ENCODE data around the gene RNF220. TPM values are rescaled to one million over a fixed set of nuclear protein-coding genes. Genes with fewer than 3 reads are reported as not detected.
"Not testable (repeated sequence)": the region's sequence is repeated elsewhere in the genome, so short reads cannot be mapped to it uniquely, and the experiment has no call there.

RNF220 gene
- total and polyA plus RNA-seq, 4 donors: 44.2 to 70.5 (median 52.8) TPM

DNA sequence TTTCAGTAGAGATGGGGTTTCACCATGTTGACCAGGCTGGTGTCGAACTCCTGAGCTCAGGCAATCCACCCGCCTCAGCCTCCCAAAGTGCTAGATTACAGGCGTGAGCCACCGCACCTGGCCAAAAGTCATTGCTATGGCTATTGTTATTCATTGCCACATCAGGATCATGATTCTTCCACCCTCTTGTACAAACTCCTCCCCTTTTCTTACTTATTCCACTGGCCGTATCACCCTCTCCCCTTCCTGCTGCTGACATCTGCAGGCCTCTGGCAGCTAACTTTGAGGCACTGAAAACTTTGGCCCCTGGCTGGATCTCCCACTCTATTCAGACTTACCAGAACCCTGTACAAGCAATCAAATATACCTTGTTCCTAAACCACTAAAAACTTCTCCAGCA, 258.4 kb downstream of the RNF220 start:
- DNase-seq (no peak), ATAC-seq (ENCODE audit: low FRiP score) (no peak)
- Histone ChIP-seq H3K27me3 (ENCODE audit: control insufficient read depth in 1 of 2, insufficient read depth in 2 of 2, low read length in 1 of 2) (no peaks in the 10 kb centered on the region), H3K4me3 (ENCODE audit: low read length in 2 of 2) (no peak overlapping the region), H3K4me1 (ENCODE audit: control insufficient read depth in 1 of 2, insufficient read depth in 2 of 2, low read length in 2 of 2) (no peaks in the 10 kb centered on the region), H3K36me3 (ENCODE audit: control insufficient read depth in 1 of 2, insufficient read depth in 2 of 2, low read length in 1 of 2) (no peaks in the 10 kb centered on the region), H3K9me3 (ENCODE audit: control insufficient read depth, low read length) (no peaks in the 10 kb centered on the region), H3K27ac (ENCODE audit: low read depth in 1 of 2, low read length in 2 of 2) (no peak overlapping the region)
- WGBS, 2 donors: 93 to 98% methylated on average over 5 of the region's 5 CpGs
- intact Hi-C loops (cut with DNase I): no loop called here

DNA sequence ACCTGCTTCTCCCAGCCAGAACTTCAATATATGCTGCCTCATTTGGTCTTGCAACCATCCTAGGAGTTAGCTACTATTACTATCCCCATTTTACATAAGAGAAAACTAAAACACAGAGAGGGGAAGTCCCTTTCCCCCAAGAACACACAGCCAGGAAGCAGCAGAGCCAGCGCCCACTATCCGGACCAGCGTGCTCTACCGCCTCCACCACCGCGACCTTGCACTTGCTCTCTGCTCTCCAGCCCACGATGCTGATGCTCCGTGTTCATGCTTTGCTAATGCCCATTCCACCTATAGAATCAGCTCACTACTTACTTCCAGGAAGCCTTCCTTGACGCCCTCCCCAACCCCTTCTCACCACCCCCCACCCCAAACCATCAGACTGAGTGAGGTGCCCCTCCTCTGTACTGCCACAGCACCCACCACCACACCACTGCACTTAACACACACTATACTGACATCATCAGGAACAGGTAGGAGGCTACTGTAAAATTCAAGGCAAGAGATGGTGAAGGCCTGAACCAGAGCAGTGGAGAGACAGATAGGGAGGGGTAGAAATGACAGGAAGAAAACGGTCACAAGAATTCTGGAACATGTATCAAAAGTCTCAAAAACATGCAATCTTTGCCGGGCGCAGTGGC, 259.8 kb downstream of the RNF220 start:
- no peak overlapping the region for H3K4me3 ChIP-seq (ENCODE audit: low read length in 2 of 2)
- intact Hi-C loops (cut with DNase I): no loop called here
- ATAC-seq (ENCODE audit: low FRiP score): no peak

DNA sequence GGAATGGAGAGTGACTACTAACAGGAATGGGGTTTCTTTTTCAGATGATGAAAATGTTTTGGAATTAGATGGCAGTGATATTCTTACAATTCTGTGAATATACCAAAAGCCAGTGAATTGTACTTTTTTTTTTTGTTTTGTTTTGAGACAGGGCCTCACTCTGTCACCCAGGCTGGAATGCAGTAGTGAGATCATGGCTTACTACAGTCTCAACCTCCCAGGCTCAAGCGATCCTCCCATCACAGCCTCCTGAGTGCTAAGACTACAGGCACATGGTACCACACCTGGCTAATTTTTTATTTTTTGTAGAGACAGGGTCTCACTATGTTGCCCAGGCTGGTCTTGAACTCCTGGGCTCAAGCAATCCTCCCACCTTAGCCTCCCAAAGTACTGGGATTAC, 261.7 kb downstream of the RNF220 start:
- H3K27me3 ChIP-seq (ENCODE audit: control insufficient read depth in 1 of 2, insufficient read depth in 2 of 2, low read length in 1 of 2): not testable (repeated sequence)

More for the DNA sequence above, 259.8 kb downstream of the RNF220 start:
- H3K27ac ChIP-seq (ENCODE audit: low read depth in 1 of 2, low read length in 2 of 2): no peak overlapping the region
- H3K9me3 ChIP-seq (ENCODE audit: control insufficient read depth, low read length): no peaks in the 10 kb centered on the region
- H3K36me3 ChIP-seq (ENCODE audit: control insufficient read depth in 1 of 2, insufficient read depth in 2 of 2, low read length in 1 of 2): no peaks in the 10 kb centered on the region
- H3K27me3 ChIP-seq (ENCODE audit: control insufficient read depth in 1 of 2, insufficient read depth in 2 of 2, low read length in 1 of 2): no peaks in the 10 kb centered on the region
- WGBS, 2 donors: 93% methylated on average over 12 of the region's 12 CpGs
- no peak for DNase-seq
- no peaks in the 10 kb centered on the region for H3K4me1 ChIP-seq (ENCODE audit: control insufficient read depth in 1 of 2, insufficient read depth in 2 of 2, low read length in 2 of 2)

DNA sequence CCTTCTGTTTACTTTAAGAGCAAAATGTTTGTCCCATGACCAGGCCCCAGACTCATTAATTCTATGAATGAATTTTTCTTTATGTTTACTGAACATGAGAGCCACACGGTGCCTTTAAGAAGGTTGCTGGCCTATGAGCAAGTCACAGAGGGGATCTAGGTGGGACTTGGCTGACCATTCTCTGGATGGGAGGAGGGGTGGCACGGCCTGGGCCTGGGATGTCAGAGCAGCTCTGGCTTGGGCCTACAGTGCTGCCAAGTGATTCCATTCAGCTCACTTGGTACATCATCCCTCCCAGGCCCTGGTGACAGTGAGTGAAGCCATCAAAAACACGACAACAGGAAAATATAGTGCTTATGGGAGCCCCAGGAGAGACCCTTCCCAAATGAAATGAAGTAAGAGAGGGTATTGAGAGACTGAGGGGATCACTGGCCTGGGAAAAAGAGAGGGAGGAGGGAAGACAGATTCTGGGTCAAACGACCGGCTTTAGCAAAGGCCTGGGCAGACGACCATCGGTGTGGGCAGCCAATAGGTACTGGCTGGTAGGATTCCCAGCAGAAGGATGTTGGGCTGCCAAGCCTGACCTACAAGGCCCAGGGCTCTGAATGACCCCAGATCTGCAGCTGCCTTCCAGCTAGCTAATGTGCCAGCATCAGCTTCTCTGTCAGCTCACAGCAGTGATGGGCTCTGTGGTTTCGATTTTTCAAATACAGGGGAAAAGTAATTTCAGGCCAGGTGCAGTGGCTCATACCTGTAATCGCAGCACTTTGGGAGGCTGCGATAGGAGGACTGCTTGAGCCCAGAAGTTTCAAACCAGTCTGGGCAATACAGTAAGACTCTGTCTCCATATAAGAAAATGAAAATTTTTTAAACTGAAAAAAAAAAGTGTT, 265.9 kb downstream of the RNF220 start:
- no peak for ATAC-seq (ENCODE audit: low FRiP score)
- peaks cover 0 to 4% of the 10 kb centered on the region in 2 donors for H3K4me1 ChIP-seq (ENCODE audit: control insufficient read depth in 1 of 2, insufficient read depth in 2 of 2, low read length in 2 of 2)

More for the DNA sequence above, 261.7 kb downstream of the RNF220 start:
- H3K9me3 ChIP-seq (ENCODE audit: control insufficient read depth, low read length); H3K27ac ChIP-seq (ENCODE audit: low read depth in 1 of 2, low read length in 2 of 2); intact Hi-C loops (cut with DNase I); DNase-seq; ATAC-seq (ENCODE audit: low FRiP score); H3K4me3 ChIP-seq (ENCODE audit: low read length in 2 of 2); H3K36me3 ChIP-seq (ENCODE audit: control insufficient read depth in 1 of 2, insufficient read depth in 2 of 2, low read length in 1 of 2); H3K4me1 ChIP-seq (ENCODE audit: control insufficient read depth in 1 of 2, insufficient read depth in 2 of 2, low read length in 2 of 2): not testable (repeated sequence)
- WGBS, 2 donors: 71 to 77% methylated on average over 1 of the region's 1 CpG

DNA sequence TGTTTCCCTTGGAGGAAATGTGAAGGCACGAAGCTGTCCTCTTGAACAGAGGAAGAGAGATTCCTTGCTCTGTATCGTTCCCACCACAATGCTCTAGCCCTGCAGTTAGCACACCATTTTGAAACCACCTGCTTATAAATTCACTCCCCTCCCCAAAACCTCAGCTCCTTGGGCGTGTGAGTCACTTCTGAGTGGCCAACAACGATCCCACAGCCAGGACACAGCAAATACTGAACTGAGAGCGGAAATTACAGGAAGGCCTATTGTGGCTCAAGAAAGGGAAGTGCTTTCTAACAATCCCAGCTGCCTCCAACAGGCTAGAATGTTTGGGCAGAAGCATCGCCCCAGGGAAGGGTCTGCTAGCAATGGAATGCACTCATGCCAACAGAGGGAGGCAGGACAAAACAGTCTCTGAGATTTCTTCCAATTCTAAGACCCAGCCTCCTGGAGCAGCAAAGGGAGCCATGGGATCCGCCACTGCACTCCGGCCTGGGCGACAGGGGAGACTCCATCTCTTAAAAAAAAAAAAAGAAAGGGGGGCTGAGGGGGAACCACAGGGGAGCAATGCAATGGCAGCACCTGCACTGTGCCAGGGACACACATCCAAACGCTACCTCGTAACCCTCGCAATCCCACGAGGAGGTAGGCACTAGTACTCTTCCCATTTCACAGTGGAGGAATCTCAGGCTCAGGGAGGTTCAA, 267.4 kb downstream of the RNF220 start:
- no peak overlapping the region for H3K27ac ChIP-seq (ENCODE audit: low read depth in 1 of 2, low read length in 2 of 2)
- H3K4me1 ChIP-seq (ENCODE audit: control insufficient read depth in 1 of 2, insufficient read depth in 2 of 2, low read length in 2 of 2): peaks cover 0 to 4% of the 10 kb centered on the region in 2 donors
- ATAC-seq (ENCODE audit: low FRiP score) (no peak), DNase-seq (peak in 1 of 2 donors; percentile 70)
- no peaks in the 10 kb centered on the region for H3K9me3 ChIP-seq (ENCODE audit: control insufficient read depth, low read length)
- 82 to 84% methylated on average over 13 of the region's 13 CpGs for WGBS, 2 donors
- intact Hi-C loops (cut with DNase I): no loop called here
- H3K27me3 ChIP-seq (ENCODE audit: control insufficient read depth in 1 of 2, insufficient read depth in 2 of 2, low read length in 1 of 2): no peaks in the 10 kb centered on the region
- no peaks in the 10 kb centered on the region for H3K36me3 ChIP-seq (ENCODE audit: control insufficient read depth in 1 of 2, insufficient read depth in 2 of 2, low read length in 1 of 2)
- H3K4me3 ChIP-seq (ENCODE audit: low read length in 2 of 2): no peak overlapping the region

More for the DNA sequence above, 265.9 kb downstream of the RNF220 start:
- no peaks in the 10 kb centered on the region for H3K36me3 ChIP-seq (ENCODE audit: control insufficient read depth in 1 of 2, insufficient read depth in 2 of 2, low read length in 1 of 2)
- WGBS, 2 donors: 79 to 86% methylated on average over 10 of the region's 10 CpGs
- no peak overlapping the region for H3K4me3 ChIP-seq (ENCODE audit: low read length in 2 of 2)
- DNase-seq: no peak
- intact Hi-C loops (cut with DNase I): no loop called here
- no peaks in the 10 kb centered on the region for H3K27me3 ChIP-seq (ENCODE audit: control insufficient read depth in 1 of 2, insufficient read depth in 2 of 2, low read length in 1 of 2)
- H3K27ac ChIP-seq (ENCODE audit: low read depth in 1 of 2, low read length in 2 of 2): no peak overlapping the region
- H3K9me3 ChIP-seq (ENCODE audit: control insufficient read depth, low read length): no peaks in the 10 kb centered on the region

DNA sequence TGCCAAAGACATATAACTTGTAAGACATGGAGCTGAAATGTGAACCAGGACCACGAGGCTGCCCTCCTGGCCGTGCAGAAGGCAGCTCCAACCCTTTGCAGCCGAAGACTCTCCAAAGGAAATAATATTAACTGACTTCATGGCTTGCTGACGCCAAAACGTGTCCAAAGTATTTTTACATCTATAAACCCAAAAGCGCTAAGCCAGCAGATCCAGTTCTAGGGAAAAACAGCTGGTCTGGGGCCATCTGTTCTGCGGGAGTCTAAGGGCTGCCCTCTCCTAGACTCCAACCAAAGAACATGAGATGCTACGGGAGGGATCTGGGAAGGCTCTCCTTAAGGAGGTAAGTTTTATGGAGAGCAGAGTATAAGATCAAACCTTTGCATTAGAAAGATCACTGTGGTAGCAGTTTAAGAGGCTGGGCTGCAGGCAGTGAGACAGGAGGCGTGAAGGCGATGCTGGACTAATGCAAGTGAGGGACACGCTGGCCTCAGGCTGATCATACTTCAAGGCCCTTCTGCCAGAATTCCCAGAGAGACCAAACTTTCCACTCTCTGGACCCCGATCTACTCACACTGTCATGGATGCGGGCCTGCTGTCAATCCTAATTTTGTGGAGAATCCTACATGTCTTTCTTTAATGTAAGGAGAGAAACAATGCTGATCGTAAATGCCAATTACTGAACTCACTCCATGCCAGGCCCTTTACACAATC, 268.1 kb downstream of the RNF220 start:
- intact Hi-C loops (cut with DNase I): no loop called here
- H3K4me3 ChIP-seq (ENCODE audit: low read length in 2 of 2): peak overlapping the region; percentile 42 to 51
- no peaks in the 10 kb centered on the region for H3K27me3 ChIP-seq (ENCODE audit: control insufficient read depth in 1 of 2, insufficient read depth in 2 of 2, low read length in 1 of 2)
- H3K36me3 ChIP-seq (ENCODE audit: control insufficient read depth in 1 of 2, insufficient read depth in 2 of 2, low read length in 1 of 2): no peaks in the 10 kb centered on the region
- H3K9me3 ChIP-seq (ENCODE audit: control insufficient read depth, low read length): no peaks in the 10 kb centered on the region
- peaks cover 0 to 4% of the 10 kb centered on the region in 2 donors for H3K4me1 ChIP-seq (ENCODE audit: control insufficient read depth in 1 of 2, insufficient read depth in 2 of 2, low read length in 2 of 2)
- peak overlapping the region; percentile 50 to 92 for H3K27ac ChIP-seq (ENCODE audit: low read depth in 1 of 2, low read length in 2 of 2)
- ATAC-seq (ENCODE audit: low FRiP score): no peak
- 56 to 65% methylated on average over 14 of the region's 14 CpGs for whole genome bisulfite sequencing, 2 donors
- DNase-seq: no peak

DNA sequence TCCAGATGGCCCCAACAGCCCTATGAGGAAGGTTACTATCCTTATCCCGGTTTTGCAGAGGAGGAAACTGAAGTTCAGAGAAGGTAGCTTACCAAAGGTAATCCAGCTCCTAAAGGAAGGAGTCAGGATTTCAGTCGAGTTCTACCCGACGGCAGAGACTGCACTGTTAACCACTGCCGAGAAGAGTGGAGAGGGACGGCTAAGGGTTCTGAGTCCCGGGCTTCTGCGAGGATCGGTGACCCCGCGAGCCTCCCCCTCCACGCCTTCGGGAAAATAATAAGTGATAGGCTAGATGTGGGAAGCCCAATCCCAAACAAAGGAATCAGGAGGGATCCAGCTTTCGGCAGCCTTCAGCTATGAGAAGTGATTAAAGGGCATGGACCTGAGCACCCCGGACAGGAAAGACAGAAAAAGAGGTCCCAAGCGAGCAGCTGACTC, 268.6 kb downstream of the RNF220 start:
- Histone ChIP-seq H3K4me1 (ENCODE audit: control insufficient read depth in 1 of 2, insufficient read depth in 2 of 2, low read length in 2 of 2) (peaks cover 0 to 4% of the 10 kb centered on the region in 2 donors), H3K4me3 (ENCODE audit: low read length in 2 of 2) (peak overlapping the region; percentile 42 to 51), H3K9me3 (ENCODE audit: control insufficient read depth, low read length) (no peaks in the 10 kb centered on the region), H3K36me3 (ENCODE audit: control insufficient read depth in 1 of 2, insufficient read depth in 2 of 2, low read length in 1 of 2) (no peaks in the 10 kb centered on the region), H3K27ac (ENCODE audit: low read depth in 1 of 2, low read length in 2 of 2) (peak overlapping the region; percentile 50 to 92), H3K27me3 (ENCODE audit: control insufficient read depth in 1 of 2, insufficient read depth in 2 of 2, low read length in 1 of 2) (no peaks in the 10 kb centered on the region)
- intact Hi-C loops (cut with DNase I): no loop called here
- 1% methylated on average over 16 of the region's 16 CpGs for WGBS, 2 donors
- ATAC-seq (ENCODE audit: low FRiP score) (peak; percentile 22), DNase-seq (no peak)

Measured in aorta (tissue), 5 donors.